ENCODE measurements around the gene AZU1.

Gene AZU1

DNA sequence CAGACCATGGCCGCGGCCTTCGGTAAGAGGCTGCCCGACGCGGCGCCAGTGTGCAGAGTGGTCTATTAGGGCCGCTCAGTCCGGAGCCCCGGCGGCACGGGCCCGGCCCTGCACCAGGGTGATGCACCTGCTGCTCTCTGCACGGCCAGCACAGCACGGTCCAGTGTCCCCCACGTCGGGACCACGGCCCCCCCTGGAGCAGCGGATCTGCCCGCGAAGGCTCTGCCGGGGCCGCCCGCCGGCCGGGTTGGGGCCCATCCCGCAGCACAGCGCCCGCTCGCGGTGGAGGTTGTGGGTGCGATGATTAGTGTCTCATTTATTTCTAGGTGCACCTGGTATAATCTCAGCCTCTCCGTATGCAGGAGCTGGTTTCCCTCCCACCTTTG lies 22.5 kb upstream of the AZU1 start:
- Histone ChIP-seq H3K36me3 (ENCODE audit: insufficient read depth, low read length) (peaks cover 98% of the 10 kb centered on the region), H3K9ac (ENCODE audit: insufficient read length) (no peak overlapping the region), H3K9me3 (ENCODE audit: low read depth, low read length) (no peaks in the 10 kb centered on the region), H3K4me3 (no peak overlapping the region), H3K27ac (no peak overlapping the region)
- DNase-seq (ENCODE audit: low read depth, low spot score), result no peak
- TF ChIP-seq EZH2 (IDR thresholded peaks at IDR 0.05), result no peak
- TF ChIP-seq POLR2AphosphoS5 (IDR thresholded peaks at IDR 0.05; ENCODE audit: borderline replicate concordance, low read depth, low read length), result no peak
- TF ChIP-seq FOXP2 (optimal IDR thresholded peaks at IDR 0.05; ENCODE audit: control extremely low read depth, extremely low read length, insufficient read depth), result no peak

DNA sequence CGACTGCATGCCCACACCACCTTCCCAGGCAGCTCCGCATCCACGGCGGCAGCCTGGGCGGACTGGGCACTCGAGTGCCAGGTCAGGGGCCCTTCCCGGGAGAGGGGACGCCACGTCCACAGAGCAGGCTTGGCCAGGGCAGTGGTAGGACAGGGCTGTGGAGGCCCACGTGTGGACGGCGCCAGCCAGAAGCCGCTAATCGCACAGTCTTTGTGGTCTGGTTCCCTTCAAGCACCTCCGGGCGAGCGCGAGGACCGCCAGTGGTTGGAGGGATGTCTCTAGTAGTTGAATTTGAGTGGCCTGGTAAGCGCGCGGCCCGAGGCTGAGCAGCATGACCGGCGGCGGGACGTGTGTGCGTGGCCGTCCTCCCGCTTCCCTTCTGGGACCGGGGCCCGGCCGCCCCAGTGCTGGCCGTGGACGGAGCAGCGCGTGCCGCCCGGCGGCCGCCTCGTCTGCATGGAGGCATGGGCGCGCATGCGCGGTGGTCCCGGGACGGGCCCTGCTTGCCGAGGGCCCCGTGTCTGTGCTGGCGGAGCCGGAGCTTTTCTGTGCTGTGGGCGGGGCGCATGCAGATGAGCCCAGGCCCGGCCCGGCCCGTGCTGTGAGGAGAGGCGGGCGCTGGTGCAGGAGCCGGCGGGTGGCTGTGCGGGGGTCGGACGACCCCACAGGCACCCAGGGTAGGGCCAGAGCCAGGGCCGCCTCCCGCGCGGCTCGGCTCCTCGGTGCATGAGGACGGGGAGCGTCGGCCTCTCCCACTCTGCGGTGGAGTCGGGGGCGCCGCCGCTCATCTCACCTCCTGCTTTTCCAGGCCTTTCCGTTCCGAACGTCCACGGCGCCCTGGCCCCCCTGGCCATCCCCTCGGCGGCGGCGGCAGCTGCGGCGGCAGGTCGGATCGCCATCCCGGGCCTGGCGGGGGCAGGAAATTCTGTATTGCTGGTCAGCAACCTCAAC lies 21.8 kb upstream of the AZU1 start:
- H3K9me3 ChIP-seq (ENCODE audit: low read depth, low read length), result no peaks in the 10 kb centered on the region
- H3K9ac ChIP-seq (ENCODE audit: insufficient read length), result no peak overlapping the region
- peaks cover 98% of the 10 kb centered on the region for H3K36me3 ChIP-seq (ENCODE audit: insufficient read depth, low read length)
- H3K4me3 ChIP-seq, result no peak overlapping the region
- DNase-seq (ENCODE audit: low read depth, low spot score), result no peak
- TF ChIP-seq POLR2AphosphoS5 (IDR thresholded peaks at IDR 0.05; ENCODE audit: borderline replicate concordance, low read depth, low read length) (no peak), FOXP2 (optimal IDR thresholded peaks at IDR 0.05; ENCODE audit: control extremely low read depth, extremely low read length, insufficient read depth) (no peak), EZH2 (IDR thresholded peaks at IDR 0.05) (no peak)
- no peak overlapping the region for H3K27ac ChIP-seq

DNA sequence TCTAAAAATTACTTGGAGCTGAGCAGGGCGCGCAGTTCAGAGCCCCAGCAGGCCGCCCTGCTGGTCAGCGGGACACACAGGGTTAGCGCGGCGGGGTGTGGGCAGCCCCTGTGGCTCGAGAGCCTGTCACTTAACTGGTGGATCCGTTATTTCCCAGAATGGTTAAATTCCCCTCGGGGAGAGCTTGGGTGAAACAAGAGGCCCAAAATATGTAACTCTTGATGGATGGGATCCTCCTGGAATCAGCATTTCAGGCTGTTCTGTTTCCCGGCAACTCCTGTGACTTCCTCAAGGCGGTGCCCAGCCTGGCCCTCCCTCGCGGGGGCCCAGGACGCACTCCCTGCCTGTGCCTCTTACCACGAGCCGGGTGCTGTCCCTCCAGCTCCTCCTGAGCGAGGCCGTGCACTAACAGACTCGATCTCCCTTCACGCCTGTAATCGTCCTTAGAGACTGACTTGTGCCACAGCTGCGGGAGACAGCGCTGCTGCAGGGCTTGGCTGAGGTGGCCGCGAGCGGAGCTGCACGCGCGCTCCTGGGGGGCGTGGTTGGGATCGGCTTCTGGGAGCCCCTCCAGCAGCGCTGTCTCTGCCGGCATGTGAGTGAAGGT lies 20.7 kb upstream of the AZU1 start:
- Histone ChIP-seq H3K9me3 (ENCODE audit: low read depth, low read length) (no peaks in the 10 kb centered on the region), H3K4me3 (no peak overlapping the region), H3K36me3 (ENCODE audit: insufficient read depth, low read length) (peaks cover 98% of the 10 kb centered on the region), H3K9ac (ENCODE audit: insufficient read length) (no peak overlapping the region), H3K27ac (0 out of 2 replicates have a peak overlapping the region, but pooled peaks have one; percentile 6)
- TF ChIP-seq POLR2AphosphoS5 (IDR thresholded peaks at IDR 0.05; ENCODE audit: borderline replicate concordance, low read depth, low read length) (no peak; the same call in 1 of the 2 replicates), FOXP2 (optimal IDR thresholded peaks at IDR 0.05; ENCODE audit: control extremely low read depth, extremely low read length, insufficient read depth) (no peak), EZH2 (IDR thresholded peaks at IDR 0.05) (no peak)
- DNase-seq (ENCODE audit: low read depth, low spot score), result no peak

DNA sequence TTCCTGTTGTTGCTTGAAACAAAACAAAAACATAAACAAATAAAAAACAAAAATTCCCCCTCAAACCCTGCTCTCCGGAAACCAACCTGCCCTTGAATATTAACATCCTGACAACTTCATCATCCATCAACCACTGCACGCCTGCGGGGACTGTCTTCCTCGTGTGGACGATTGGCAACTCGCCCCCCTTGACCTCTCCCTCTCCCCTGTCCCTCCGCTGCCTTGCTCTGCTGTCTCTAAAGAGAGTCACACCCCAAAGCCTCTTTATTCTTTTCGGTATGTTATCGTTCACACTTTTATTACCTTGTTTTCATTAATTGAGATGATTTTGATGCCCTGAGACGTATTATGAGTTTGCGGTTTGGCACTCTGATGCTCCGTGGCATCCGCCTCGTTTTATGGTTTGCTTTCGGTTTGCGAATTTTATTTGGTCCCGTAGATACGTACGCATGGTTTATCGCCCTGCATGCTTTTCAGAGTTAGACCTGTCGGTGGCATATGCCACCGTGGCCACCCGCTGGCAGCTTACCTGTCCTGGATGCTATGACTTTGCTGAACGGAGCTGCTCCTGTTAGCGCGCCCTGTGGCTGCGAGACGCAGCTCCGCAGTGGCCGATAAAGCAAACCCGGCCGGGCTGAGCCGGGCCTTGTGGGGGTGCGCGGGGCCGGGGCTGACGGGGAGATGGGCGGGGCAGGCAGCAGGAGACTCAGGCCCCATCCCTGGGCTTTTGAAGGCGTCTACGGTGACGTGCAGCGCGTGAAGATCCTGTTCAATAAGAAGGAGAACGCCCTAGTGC lies 19.8 kb upstream of the AZU1 start:
- no peak overlapping the region for H3K4me3 ChIP-seq
- H3K9me3 ChIP-seq (ENCODE audit: low read depth, low read length), result no peaks in the 10 kb centered on the region
- H3K27ac ChIP-seq, result peak overlapping the region; percentile 6; the same call in 1 of the 2 replicates
- H3K36me3 ChIP-seq (ENCODE audit: insufficient read depth, low read length), result peaks cover 93% of the 10 kb centered on the region
- no peak overlapping the region for H3K9ac ChIP-seq (ENCODE audit: insufficient read length)
- TF ChIP-seq POLR2AphosphoS5 (IDR thresholded peaks at IDR 0.05; ENCODE audit: borderline replicate concordance, low read depth, low read length) (no peak), FOXP2 (optimal IDR thresholded peaks at IDR 0.05; ENCODE audit: control extremely low read depth, extremely low read length, insufficient read depth) (no peak), EZH2 (IDR thresholded peaks at IDR 0.05) (no peak)
- DNase-seq (ENCODE audit: low read depth, low spot score), result no peak

DNA sequence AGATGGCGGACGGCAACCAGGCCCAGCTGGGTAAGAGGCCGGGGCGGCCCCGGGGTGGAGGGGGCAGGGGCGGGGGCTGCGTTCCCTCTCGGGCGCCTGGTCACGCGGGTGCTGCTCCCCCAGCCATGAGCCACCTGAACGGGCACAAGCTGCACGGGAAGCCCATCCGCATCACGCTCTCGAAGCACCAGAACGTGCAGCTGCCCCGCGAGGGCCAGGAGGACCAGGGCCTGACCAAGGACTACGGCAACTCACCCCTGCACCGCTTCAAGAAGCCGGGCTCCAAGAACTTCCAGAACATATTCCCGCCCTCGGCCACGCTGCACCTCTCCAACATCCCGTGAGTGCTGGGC lies 19.2 kb upstream of the AZU1 start:
- no peaks in the 10 kb centered on the region for H3K9me3 ChIP-seq (ENCODE audit: low read depth, low read length)
- no peak for DNase-seq (ENCODE audit: low read depth, low spot score)
- H3K36me3 ChIP-seq (ENCODE audit: insufficient read depth, low read length), result peaks cover 90% of the 10 kb centered on the region
- H3K27ac ChIP-seq, result no peak overlapping the region
- TF ChIP-seq POLR2AphosphoS5 (IDR thresholded peaks at IDR 0.05; ENCODE audit: borderline replicate concordance, low read depth, low read length) (no peak), FOXP2 (optimal IDR thresholded peaks at IDR 0.05; ENCODE audit: control extremely low read depth, extremely low read length, insufficient read depth) (no peak), EZH2 (IDR thresholded peaks at IDR 0.05) (no peak)
- no peak overlapping the region for H3K9ac ChIP-seq (ENCODE audit: insufficient read length)
- H3K4me3 ChIP-seq, result no peak overlapping the region

DNA sequence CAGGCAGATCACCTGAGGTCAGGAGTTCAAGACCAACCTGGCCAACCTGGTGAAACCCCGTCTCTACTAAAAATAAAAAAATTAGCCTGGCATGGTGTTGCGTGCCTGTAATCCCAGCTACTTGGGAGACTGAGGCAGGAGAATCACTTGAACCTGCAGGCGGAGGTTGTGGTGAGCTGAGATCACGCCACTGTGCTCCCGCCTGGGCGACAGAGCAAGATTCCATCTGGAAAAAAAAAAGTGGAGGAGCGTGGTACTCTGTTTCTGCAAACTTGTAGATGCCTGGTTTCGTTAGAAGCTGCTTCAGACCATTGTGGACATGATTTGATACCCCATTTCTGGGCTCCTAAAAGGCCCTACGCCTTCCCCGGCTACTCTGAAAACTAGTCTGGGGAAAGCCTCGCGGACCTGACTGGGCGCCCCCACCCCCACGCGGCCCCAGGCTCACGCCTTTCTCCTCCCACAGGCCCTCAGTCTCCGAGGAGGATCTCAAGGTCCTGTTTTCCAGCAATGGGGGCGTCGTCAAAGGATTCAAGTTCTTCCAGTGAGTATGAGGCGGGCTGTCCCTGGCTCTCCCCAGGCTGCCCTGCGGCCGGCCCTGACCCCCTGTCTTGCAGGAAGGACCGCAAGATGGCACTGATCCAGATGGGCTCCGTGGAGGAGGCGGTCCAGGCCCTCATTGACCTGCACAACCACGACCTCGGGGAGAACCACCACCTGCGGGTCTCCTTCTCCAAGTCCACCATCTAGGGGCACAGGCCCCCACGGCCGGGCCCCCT lies 17.4 kb upstream of the AZU1 start:
- Histone ChIP-seq H3K36me3 (ENCODE audit: insufficient read depth, low read length) (peaks cover 88% of the 10 kb centered on the region), H3K27ac (peak overlapping the region; percentile 66), H3K9me3 (ENCODE audit: low read depth, low read length) (no peaks in the 10 kb centered on the region), H3K4me3 (no peak overlapping the region), H3K9ac (ENCODE audit: insufficient read length) (no peak overlapping the region)
- TF ChIP-seq POLR2AphosphoS5 (IDR thresholded peaks at IDR 0.05; ENCODE audit: borderline replicate concordance, low read depth, low read length), result no peak
- no peak for TF ChIP-seq EZH2 (IDR thresholded peaks at IDR 0.05)
- TF ChIP-seq FOXP2 (optimal IDR thresholded peaks at IDR 0.05; ENCODE audit: control extremely low read depth, extremely low read length, insufficient read depth), result no peak
- no peak for DNase-seq (ENCODE audit: low read depth, low spot score)

DNA sequence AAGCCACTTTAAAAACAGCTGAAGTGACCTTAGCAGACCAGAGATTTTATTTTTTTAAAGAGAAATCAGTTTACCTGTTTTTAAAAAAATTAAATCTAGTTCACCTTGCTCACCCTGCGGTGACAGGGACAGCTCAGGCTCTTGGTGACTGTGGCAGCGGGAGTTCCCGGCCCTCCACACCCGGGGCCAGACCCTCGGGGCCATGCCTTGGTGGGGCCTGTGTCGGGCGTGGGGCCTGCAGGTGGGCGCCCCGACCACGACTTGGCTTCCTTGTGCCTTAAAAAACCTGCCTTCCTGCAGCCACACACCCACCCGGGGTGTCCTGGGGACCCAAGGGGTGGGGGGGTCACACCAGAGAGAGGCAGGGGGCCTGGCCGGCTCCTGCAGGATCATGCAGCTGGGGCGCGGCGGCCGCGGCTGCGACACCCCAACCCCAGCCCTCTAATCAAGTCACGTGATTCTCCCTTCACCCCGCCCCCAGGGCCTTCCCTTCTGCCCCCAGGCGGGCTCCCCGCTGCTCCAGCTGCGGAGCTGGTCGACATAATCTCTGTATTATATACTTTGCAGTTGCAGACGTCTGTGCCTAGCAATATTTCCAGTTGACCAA lies 16.7 kb upstream of the AZU1 start:
- H3K27ac ChIP-seq, result peak overlapping the region; percentile 66
- H3K4me3 ChIP-seq, result no peak overlapping the region
- H3K9me3 ChIP-seq (ENCODE audit: low read depth, low read length), result no peaks in the 10 kb centered on the region
- no peak overlapping the region for H3K9ac ChIP-seq (ENCODE audit: insufficient read length)
- H3K36me3 ChIP-seq (ENCODE audit: insufficient read depth, low read length), result peaks cover 81% of the 10 kb centered on the region
- TF ChIP-seq FOXP2 (optimal IDR thresholded peaks at IDR 0.05; ENCODE audit: control extremely low read depth, extremely low read length, insufficient read depth), result no peak
- peak; percentile 58; the same call in 1 of the 2 replicates for TF ChIP-seq POLR2AphosphoS5 (IDR thresholded peaks at IDR 0.05; ENCODE audit: borderline replicate concordance, low read depth, low read length)
- no peak for TF ChIP-seq EZH2 (IDR thresholded peaks at IDR 0.05)
- peak; percentile 32 for DNase-seq (ENCODE audit: low read depth, low spot score)

Data from SK-N-MC (cell line).